CD4-positive, alpha-beta T cell treated with Interferon alpha-2 for 1 hour (primary cell): Measurements from ENCODE around the gene KRT79.
"Not testable (repeated sequence)": the region's sequence is repeated elsewhere in the genome, so short reads cannot be mapped to it uniquely, and the experiment has no call there.

Experiments used
- DNase-seq, 2 donors: peaks; one replicate each; pipeline ENCODE4 v3.0.0-alpha.2; 2020 to 2022

KRT79 gene

GRCh38 chr12:52801773-52802172 lies 32.3 kb downstream of the KRT79 start:
- DNase-seq = no peak

DNA sequence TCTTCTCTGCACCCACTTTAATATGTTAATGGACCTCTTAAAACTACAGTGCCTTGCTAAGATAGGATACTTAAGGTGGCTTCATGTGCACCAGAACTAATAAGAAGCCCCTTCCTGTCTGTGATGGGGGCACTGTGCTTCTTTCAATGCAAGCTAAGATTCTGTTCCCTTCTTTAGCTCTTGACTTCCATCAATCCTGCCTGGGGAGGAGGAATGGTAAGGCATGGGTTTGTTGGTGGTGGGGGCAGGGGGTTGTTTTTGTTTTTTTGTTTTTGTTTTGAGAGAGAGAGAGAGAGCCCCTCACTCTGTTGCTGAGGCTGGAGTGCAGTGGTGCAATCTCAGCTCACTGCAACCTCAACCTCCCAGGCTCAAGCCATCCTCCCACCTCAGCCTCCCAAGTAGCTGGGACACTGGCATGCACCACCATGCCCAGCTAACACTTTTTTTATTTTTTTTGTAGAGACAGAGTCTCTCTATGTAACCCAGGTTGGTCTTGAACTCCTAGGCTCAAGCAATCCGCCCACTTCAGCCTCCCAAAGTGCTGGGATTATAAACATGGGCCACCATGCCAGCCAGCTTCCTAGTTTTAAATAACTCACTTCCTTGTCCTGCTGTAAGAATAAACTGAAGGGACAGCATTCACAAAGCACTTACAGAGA lies 33.7 kb downstream of the KRT79 start:
- no peak for DNase-seq

DNA sequence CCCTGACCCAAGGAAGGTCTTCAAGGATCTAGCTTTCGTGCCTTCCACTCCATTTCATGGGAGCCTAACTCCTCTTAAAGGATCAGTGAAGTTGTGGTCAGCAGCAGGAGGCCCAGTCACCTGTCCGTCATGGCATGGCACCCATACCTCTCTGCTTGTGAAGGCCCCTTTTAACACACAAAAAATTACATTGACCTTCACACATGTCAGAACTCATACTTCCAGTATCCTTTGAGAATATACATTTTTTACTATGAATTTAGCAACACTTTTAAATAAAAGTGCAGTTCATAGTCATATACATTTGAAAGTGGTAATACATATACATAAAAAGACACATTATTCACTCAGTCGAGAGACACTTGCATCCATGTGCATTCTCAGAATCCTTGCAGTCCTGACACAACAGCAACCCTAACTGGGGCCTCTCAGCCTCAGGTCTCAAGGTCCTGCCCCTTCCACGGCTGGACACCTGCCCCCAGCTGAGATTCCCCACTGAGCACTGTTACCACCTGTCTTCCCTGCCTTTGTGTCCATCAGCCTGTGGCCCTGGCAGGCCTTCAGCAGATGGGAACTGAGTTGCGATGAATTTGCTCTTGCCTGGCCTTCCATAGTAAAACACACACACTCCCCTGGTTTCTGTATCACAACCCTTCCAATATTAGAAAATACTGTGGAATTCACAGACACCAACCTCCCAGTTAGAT lies 34.5 kb downstream of the KRT79 start:
- no peak for DNase-seq

- DNase-seq = no peak
These were observed 35.2 kb downstream of the KRT79 start for GRCh38 chr12:52798671-52799504.

DNA sequence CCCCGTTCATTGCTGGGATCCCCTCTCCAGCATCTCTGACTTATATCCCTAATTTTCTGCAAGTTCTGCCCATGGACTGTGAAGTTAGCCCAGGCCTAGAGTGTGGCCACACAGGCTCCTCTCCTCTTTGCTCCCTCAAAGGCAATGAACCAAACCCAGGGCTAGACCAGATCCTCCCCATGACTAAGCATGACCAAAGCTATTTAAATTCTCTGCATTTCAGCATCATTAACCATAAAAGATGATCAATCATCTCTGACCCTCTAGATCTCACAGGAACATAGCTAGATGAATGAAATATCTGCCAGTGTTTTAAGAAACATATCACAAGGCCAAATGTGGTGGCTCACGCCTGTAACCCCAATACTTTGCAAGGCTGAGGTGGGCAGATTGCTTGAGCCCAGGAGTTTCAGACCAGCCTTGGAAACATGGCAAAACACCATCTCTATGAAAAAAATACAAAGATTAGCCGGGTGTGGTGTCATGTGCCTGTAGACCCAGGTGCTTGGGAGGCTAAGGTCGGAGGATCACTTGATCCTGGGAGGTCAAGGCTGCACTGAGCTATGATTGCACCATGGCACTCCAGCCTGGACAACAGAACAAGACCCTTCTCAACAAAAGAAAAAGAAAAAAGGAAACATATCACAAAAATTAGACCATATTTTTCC lies 36.0 kb downstream of the KRT79 start:
- DNase-seq = no peak

- no peak for DNase-seq
These were observed 36.6 kb downstream of the KRT79 start for GRCh38 chr12:52797529-52797894.

GRCh38 chr12:52796839-52797528 lies 37.1 kb downstream of the KRT79 start:
- no peak for DNase-seq

GRCh38 chr12:52796429-52796794 lies 37.7 kb downstream of the KRT79 start:
- DNase-seq = no peak

DNA sequence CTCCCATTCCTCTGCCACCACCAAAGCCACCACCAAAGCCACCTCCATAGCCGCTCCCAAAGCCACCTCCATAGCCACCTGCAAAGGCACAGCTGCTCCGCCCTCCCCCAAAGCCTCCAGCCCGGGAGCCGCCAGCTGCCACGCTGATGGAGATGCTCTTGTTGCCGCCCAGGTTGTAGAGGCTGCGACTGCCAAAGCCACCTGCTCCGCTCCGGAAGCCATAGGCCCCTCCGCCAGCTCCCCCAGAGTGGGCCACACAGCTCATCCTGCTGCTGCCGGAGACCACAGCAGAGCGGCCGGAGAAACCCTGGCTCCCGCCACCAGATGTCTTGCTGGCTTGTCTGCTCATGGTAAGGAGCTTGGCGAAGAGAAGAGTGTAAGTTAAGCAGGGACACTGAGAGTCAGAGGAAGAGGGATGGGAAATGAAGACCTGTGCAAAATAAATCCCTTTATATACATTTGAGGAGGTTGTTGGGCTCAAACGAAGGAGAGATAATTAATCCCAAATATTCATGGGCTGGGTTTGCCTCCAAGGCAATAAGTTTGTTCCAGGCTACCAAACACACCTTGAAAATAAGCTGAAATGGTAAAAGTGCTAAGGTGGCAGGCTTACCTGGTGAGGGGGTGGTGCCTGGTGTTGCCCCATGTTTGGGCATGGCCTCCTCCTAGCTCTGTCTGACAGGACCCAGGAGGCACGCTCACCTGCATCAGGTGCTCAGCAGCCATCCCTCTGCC lies 38.2 kb downstream of the KRT79 start, which contains the start of gene KRT3:
KRT3 (minus strand) TSS at position 424 of the 735 bp plus-strand sequence; CDS start at position 349, 75 bp downstream.
- DNase-seq = no peak

GRCh38 chr12:52795332-52795674 lies 38.8 kb downstream of the KRT79 start:
- DNase-seq = not testable (repeated sequence)

- DNase-seq = no peak
These were observed 39.4 kb downstream of the KRT79 start for GRCh38 chr12:52794479-52795331.

- DNase-seq = no peak
These were observed 41.7 kb downstream of the KRT79 start for GRCh38 chr12:52792185-52793029.

GRCh38 chr12:52791271-52792184 lies 42.6 kb downstream of the KRT79 start:
- DNase-seq = no peak

- DNase-seq = no peak
These were observed 43.5 kb downstream of the KRT79 start for GRCh38 chr12:52790427-52791270.

DNA sequence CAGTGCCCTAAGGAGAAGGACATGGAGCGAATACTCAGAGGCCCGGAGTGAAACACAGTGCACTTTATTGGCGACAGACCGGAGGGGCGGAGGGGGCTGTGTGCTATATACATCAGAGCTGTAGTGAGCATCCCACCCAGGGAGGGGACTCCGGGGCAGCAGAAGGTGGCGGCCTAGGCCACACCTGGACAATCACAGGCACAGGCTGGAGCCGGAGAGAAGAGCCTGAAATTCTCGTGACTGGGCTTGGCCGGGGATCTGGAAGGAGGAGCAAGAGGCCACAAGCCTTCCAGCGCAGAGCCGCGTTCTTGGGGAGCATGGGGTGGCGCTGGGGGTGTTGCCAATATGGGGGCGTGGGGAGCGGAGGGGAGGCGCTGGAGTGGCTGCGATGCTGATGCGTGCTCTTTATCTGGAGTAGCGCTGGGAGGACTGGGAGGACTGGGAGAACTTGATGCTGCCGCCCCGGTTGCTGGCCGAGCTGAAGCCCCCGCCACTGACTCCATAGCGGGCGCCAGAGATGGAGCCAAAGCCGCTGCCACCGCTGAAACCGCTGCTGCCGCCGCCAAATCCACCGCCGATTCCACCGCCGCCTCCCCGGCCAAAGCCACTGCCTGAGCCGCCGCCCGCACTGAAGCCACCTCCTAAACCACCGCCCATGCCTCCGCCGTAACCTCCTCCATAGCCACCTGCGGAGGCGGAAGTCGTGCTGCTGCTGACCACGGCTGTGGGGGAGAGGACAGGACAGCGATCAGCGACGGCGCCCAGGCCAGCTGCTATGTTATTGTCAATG lies 44.3 kb downstream of the KRT79 start:
- no peak for DNase-seq

GRCh38 chr12:52788876-52789636 lies 45.1 kb downstream of the KRT79 start:
- no peak for DNase-seq
